GM12892 (cell line): ENCODE results near the gene KLHL12.

Experiments used
- POLR2A ChIP-seq: IDR thresholded peaks from 2 replicates; pipeline ENCODE4 v1.6.1; 2011; ENCODE audit warnings: low read depth, low read length, control low read depth
- POLR2AphosphoS5 ChIP-seq: IDR thresholded peaks from 2 replicates; pipeline ENCODE4 v1.6.1; 2011; ENCODE audit warnings: low read depth, low read length, control low read depth
- TAF1 ChIP-seq: IDR thresholded peaks from 2 replicates; pipeline ENCODE4 v1.6.1; 2011; ENCODE audit warnings: low read depth, mild to moderate bottlenecking, control low read depth, low read length, borderline replicate concordance

DNA sequence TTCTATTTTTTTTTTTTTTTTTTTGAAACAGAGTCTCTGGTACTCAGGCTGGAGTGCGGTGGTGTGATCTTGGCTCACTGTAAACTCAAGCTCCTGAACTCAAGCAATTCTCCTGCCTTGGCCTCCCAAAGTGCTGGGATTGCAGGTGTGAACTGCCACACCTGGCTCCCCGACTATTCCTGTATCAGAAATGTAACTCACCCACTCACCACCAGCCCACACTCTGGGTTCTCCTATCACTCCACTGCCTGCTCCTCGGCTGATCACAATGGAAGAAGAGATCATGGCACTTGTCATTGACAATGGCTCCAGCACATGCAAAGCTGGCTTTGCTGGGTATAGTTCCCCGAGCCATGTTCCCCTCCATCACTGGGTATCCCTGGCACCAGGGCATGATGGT lies 54.0 kb downstream of the KLHL12 start:
- no peak for TF ChIP-seq POLR2AphosphoS5
- TF ChIP-seq POLR2A = no peak
- TF ChIP-seq TAF1 = no peak
